ENCODE data around the gene SHROOM3.

GRCh38 chr4:76704133-76704881 is 269.3 kb downstream of the SHROOM3 start:
- TF ChIP-seq ZNF274 (IDR thresholded peaks at IDR 0.05; ENCODE audit: low read depth, low read length), result no peak
- no peak for TF ChIP-seq YY1 (IDR thresholded peaks at IDR 0.05; ENCODE audit: insufficient read depth, insufficient read length)
- TF ChIP-seq SUZ12 (IDR thresholded peaks at IDR 0.05; ENCODE audit: extremely low read depth, insufficient read depth, insufficient read length), result no peak

Data from NT2/D1 (cell line).